GM18502 (cell line): ENCODE results near the gene TJP2.

Source experiments
- ATAC-seq: cut with Tn5 transposase; IDR thresholded peaks from one replicate; pipeline ENCODE4 v1.9.1; 2021; ENCODE audit warnings: mild to moderate bottlenecking; ENCODE audit not compliant: unreplicated experiment, poor library complexity

The TJP2 gene

DNA sequence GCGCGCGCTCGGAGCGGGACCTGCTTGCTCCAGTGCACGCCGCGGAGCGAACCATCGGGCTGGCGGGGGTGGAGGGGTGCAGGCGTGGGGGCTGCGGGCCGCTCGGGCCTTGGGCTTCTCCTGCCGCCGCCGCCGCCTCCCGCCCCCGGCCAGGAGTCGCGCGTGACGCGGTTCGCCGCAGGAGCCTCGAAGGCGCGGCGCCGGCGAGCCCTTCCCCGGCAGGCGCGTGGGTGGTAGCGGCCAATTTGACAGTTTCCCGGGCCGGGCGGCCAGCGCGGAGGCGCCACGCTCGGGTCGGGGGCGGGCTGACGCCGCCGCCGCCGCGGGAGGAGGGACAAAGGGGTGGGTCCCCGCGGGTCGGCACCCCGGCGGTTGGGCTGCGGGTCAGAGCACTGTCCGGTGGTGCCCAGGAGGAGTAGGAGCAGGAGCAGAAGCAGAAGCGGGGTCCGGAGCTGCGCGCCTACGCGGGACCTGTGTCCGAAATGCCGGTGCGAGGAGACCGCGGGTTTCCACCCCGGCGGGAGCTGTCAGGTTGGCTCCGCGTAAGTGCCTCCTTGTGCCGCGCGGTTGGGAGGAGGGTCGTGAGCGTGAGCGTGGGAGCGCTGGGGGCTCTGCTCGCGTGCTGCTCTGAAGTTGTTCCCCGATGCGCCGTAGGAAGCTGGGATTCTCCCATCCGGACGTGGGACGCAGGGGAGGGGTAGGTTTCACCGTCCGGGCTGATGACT is at the start of gene TJP2:
TJP2 (plus strand) TSS at position 387 of the 725 bp plus-strand sequence; CDS start at position 483, 96 bp downstream.
- peak; percentile 48 for ATAC-seq

DNA sequence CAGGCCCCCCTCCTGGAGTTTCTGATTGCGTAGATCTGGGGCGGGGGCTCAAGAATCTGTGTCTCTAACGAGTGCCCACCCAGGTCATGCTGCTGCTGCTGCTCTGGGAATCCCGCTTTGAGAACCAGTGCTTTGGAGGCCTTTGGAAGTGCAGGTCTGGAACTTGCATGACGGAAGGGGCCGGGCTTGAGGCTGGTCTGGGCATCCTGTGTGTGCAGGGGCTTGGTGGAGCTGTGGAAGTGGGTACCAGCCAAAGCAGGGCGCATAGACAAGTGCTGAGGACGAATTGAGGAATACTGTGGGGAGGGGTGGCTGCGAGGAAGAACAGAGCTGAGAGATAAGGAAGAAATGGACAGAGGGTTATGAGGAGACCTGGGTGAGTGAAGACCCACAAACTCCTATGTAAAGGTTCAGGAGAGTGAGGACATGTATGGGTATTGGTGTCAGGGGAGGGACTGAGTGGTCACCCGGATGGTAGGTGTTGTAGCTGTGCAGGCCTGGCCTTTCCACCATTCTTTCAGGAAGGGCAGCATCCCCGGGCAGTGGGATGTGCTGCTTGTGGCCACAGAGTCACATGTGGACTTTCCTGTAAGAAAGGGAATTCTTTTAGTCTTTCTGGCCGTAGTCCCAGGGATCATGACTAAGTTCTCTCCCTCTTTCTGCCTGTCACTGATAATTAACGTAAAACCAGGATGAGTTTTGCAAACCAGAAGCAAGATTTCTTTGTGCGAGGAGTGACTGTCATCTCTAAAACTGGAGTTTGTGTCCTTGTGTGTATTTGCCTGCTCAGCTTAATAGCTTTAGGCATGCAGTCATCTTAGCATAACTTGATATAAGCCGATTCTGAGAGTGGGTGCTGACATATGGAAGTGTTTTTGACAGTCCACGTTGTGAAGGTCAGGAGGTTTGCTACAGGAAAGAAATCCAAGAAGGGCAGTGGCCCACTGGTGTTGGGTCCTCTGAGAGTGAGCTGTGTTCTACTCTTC is 43.3 kb upstream of the TJP2 start:
- no peak for ATAC-seq

DNA sequence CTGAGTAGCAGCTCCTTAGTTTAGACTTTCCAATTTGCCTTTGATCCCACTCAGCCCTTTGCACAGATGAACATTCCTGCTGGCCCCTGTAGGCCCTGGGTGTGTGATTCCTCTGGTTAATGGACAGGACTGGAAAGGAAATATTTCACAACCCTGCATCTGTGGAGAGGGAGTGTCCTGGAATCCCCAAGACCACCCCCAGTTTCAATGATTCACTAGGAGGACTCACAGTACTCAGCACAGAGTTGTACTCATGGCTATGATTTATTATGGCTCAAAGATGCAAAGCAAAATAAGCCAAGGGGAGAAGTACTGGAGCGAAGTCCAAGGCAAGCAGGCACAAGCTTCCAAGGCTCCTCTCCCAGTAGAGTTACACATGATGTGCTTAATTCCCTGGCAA is 42.4 kb upstream of the TJP2 start:
- no peak for ATAC-seq

DNA sequence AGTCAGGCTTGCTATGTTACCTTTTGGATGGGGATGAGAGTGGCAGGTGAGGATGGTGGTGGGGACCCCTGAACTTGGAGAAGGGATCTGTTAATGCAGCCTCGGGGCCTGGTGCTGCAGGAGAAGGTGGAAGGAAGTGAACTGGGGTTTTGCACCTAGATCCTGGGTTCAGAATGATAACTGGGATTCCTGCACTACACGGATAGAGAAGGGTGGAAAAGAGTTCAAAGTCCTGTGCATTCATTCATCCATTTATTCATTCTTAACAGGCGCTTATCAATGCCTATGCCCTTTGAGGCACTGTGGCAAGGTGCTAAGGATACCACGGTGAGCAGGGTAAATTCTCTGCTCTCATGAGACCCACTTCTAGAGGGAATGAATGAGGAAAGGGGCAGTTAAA is 41.7 kb upstream of the TJP2 start:
- no peak for ATAC-seq

DNA sequence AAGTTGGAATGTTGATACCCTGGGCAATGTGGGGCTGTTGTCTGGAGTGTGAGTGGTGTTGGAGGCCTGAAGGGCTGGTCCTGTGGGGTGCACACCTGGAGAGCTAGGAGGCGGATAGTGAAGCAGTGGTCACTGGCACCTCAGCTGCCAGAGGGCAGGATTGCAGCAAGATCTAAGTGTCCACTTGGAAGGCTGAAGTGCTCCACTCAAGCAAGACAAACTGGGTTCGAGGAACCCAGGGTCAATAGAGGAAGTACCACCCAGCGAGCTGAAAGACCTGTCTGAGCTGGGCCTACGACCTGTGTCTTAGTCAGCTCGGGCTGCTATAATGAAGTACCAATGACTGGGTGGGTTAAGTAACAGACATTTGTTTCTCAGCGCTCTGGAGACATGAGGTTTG is 39.7 kb upstream of the TJP2 start:
- ATAC-seq, result no peak

DNA sequence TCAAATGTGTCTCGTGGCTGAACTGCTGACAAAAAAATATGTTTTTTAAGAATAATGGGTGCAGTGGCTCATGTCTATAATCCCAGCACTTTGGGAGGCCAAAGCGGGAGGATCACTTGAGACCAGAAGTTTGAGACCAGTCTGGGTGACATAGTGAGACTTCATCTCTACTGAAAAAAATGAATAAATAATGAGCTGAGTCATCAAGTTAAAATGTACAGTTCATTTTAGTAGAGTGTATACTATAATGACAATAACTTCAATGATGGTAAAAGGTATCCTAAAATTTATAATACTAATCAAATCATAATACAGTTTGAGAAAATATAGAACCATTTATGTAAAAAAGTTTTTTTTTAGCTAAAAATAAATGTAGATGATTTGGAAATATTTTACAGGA is 37.9 kb upstream of the TJP2 start:
- ATAC-seq, result no peak

DNA sequence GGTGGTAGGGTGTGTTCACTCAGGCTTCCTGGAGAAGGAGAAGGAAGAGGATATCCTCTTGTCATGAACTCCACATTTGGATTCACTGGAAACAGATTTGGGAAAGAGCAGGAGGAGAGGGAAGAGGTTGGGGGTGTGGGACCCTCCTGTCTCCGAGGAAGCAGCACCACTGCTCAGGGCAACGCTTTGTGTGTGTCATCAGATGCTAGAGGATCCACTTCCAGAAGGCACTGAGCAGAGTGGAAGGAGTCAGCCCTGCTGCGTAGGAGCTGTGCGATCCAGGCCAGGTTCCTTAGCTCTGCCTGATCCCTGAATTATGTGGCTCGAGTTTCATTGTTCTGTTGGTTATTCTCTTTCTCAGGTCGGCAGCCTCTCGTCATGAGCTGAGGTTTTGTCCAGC is 37.3 kb upstream of the TJP2 start:
- ATAC-seq, result no peak

DNA sequence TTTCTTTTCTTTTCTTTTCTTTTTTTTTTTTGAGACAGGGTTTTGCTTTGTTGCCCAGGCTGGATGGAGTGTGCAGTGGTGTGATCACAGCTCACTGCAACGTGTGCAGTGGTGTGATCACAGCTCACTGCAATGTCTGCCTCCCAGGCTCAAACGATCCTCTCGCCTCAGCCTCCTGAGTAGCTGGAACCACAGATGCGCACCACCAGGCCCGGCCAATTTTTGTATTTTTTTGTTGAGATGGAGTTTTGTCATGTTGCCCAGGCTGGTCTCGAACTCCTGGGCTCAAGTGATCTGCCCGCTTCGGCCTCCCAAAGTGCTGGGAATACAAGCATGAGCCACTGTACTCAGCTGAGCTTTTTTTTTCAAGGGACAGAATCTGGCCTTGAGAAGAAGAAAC is 36.8 kb upstream of the TJP2 start:
- no peak for ATAC-seq

DNA sequence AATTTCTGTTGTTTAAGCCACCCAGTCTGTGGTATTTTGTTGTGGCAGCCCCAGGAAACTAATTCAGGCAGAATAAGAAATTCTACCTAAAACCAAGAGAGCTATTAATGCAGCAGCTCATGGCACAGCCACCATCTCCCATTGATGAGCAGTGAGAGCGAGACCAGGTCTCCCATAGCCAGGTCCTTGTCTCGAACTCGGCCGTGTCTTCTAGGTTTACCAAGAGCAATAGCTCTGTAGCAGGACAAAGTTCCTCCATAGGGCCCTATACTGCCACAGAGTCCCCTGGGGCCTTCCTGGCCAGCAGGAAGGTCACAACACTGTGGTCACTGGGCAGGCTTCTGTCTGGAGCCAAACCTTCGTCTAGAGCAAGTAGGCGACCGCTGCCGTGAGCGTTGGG is 34.5 kb upstream of the TJP2 start:
- ATAC-seq, result no peak

DNA sequence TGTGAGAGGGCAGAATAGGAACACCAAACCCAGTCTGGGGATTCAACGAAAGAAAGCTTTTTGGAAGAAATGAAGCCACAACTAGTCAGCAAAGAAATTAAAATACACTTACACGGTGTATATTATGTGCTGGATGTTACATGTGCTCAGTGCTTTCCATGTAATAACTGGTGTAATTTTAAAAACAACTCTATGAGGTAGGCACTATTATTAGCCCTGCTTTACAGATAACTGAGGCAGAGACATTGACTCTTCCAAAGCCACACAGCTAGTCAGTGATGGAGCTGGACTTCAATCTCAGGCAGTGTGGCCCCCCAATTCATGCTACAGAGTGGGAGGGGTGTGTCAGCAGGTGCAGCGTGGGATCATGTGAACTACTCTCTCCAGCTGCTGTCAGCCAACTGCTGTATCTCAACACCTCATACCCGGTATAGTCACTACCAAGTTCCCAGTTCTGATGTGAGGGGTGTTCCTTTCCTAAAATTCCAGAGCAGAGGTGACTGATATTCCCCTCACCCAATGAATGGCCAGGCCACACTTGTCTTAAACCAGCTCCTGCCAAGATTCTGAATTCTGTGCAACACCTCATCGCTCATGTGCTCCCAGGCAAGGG is 33.8 kb upstream of the TJP2 start:
- no peak for ATAC-seq

DNA sequence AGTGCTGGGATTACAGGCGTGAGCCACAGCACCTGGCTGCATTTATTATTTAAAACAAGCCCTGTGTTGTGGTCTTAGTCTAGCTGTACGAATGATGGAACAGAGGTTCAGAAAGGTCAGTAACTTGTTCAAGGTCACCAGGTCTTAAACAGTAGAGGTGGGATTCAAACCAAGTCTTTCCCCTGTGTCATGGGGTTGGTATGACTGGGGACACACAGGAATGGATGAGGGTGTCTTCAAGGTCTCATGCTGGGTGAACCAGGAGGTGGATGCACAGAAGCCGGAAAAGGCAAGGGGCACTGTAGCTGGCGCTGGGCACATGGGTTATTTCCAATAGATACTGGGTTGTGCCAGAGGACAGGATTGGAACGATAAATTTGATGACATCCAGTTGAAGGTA is 32.2 kb upstream of the TJP2 start:
- ATAC-seq, result no peak

DNA sequence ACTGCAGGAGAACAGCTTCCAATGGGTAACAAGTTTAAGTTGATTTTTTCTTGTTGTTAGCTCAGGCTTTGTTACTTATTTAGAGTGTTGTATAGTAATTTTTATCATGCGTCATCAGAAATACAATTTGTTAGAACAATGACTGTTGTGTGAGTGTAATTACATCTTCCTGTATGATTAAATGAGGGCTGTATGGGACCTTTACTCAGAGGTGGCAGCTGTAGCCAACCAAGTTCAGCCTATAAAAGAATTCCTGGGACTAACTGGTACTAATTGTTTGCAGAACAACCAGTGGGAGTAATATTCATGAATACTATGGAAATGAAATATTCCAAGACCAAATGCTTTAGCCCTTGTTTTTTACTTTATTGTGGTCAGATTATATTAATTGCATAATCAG is 30.8 kb upstream of the TJP2 start:
- ATAC-seq, result no peak

DNA sequence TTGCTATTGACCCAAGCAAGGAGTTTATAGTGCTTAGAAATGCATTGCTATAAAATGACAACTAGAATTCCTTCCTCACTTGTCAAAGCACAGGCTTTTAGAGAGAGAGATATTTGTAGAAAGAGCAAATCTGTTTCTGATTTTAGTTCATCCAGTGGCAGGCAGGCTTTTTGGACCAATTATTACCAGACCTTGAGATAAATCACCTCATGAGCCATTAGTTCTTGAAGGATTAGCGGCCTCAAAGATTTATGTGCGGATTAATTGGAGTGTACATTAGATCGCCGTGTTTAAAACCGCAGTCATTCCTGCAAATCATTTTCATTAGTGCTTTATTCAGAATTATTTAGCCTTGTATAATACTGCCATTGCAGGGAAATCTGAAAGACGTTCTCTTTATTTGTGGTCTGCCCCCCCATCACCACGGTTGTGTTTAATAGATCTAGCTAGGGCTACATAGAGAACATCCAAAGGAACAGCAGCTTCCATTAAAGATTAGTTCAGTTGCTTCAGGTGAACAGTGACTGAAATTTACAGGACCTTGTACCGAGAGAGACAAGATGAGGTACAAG is 28.8 kb upstream of the TJP2 start:
- ATAC-seq, result no peak

DNA sequence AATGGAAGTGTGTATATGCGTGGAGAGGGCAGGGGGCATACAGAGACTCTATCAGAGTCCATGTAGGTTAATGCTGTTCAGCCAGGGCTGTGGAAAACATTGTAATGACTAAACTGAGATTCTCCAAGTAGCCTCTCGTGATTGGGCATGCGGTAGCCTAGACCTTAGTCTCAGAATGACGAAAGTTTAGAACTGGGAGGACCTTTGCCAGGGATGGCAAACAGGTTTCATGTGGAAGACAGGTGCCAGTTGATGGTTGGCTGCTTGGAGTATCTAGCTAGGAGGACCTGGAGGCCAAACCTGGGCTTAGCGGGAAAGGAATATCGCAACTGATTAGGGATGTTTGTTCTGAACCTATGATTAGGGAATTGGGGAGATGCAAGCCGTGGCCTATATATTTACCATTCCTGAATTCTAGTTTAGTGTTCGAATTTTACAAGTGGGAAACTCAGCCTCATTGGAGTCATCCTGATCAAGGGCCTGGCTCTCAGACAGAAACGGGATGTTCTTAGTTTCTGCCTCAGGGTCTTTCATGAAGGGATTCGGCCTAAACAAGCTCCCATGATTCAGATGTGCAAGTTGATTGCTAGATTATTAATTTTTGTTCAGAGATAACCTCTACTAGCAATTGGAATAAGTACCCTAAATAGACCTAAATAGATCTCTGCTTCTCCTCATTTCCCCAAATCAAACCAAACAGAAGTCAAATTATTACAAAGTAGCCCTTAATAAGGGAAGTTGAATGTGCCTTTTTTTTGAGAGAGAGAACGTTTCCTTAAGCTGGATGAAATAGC is 26.8 kb upstream of the TJP2 start:
- ATAC-seq, result no peak

DNA sequence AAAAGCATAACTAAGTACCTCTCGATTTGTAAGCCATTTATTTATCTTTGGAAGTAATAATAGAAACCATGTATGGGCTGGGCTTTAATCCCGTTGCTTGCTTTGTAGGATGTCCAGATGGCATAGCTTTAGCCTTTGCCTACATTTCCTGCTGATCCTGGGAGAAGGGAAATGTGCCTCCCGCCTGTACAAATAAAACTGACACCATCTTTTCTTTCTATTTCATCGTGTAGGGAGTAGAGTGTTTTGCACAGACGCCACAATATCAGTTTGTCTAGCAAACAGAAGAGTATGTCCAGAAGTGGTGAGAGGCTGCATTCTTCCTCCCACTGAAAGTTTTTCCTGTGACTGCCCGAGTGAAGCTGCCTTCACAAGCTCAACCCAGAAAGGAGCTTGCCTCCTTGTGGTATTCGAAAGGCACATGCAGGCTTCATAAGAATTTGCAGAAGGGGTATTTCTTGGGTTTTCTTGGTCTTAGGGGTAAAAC is 24.7 kb upstream of the TJP2 start:
- no peak for ATAC-seq

DNA sequence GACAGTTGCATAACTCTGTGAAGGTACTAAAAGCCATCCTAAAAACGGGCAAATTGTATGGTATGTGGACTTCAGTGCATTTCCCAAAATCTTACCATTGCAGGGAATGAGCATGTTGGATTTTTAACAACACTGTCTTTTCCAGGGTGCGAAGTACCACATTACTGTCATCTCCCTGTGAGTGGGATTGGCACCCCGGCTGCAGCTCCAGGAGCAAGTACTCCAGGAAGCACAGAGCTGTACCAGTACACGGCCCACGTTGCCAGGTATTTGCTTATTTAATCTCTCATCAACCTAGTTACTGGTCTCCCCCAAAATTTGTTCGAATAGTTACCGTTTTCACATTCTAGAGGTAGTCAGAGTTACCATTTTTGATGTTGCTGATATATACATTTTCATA is 22.6 kb upstream of the TJP2 start:
- ATAC-seq, result no peak

DNA sequence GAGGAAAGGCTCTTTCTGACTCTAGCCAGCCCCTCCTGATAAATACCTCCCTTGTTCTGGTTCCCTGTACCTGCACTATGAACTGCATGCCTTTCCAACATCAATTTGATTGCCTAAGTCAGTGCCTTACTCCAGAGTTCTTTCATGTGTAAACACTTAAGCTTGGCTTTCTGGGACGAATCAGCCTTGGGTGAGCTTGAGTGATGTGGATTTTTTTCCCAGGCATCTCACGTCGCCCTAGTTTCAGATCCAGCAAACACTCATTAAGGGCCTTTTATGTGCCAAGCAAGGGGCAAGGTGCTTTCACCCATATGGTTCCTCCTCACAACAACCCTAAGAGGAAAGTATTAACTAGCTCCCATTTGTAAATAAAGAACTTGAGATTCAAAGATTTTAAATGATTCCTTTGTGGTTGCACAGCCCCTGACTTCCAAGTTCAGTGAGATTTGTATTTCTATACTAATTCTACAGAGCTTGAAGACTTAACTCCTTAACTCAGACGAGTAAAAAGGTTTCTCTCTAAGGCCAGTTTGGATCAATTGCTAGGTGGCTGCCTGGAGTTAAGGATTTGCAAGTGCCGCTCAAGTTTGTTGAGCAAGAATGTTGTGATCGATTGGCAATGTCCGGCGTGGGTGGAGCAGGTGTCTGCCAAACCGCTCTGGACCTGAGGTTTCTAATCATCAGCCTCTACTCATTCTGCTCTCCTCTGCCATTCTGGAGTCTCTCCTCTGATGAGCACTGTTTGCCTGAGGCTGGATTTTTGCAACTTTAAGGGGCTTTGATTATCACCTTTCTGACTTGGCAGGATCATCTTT is 20.2 kb upstream of the TJP2 start:
- ATAC-seq, result no peak

DNA sequence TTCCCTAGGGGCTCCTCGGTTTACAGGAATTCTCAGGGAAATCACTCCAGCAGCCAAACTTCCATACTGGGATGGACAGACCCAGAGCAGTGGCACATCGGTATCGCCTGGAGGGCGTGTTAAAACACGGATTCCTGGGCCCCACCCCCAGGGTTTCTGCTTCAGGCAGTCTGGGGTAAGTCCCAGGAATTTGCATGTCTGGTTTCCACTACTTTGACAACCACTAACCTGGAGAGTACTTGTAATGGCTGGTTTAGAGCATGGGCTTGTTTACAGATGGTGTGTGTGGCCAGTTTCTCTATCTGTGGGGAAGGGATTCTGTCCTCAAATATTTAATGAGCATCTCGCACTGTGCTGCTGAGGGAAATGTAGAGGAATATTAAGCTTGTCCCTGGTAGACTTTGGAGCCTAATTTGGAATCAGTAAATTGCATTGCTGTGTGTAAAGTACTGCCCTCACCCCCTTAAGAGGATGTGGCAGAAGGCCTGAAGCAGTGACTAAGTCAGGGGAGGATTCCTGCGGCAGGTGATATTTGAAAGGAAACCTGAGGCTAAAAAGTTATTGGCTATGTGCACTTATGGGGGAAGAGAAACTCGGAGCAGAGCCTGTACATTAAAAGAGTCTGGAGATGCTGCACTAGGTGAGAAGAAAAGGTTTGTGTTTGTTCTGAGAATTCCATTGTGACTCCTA is 18.6 kb upstream of the TJP2 start:
- peak; percentile 99 for ATAC-seq
